NB4 (cell line): Measurements from ENCODE around the gene GNG7.

Source experiments
- MAX ChIP-seq: IDR thresholded peaks from 2 replicates; pipeline ENCODE4 v1.6.1; 2011; ENCODE audit warnings: low read depth, low read length
- POLR2A ChIP-seq: IDR thresholded peaks from 2 replicates; pipeline ENCODE4 v1.6.1; 2011; ENCODE audit warnings: mild to moderate bottlenecking; ENCODE audit not compliant: insufficient read length; ENCODE audit errors: extremely low read depth
- TF ChIP-seq, protein P1 (sequence below): IDR thresholded peaks from one replicate; pipeline ENCODE4 v1.5.1; 2012; ENCODE audit warnings: low read depth, low read length

DNA sequence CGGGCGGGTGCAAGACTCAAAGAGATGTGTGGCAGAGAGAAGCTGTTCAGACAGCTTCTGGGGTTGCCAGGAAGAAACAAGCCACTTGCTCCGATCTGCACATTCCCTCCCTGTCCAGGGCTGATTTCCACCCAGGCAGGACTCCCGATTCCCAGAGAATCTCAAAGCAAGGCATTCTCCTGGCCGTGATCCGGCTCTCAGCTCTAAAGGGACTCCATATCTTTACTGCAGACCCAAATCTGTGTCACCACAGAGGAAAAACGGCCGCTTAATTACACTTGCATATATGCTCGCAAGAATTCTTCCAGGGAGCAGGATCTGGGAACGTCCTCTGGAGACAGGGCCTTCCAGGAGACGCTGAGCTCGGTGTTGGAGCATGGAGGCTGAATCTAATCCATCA, 25.7 kb downstream of the GNG7 start:
- TF ChIP-seq, protein P1, sequence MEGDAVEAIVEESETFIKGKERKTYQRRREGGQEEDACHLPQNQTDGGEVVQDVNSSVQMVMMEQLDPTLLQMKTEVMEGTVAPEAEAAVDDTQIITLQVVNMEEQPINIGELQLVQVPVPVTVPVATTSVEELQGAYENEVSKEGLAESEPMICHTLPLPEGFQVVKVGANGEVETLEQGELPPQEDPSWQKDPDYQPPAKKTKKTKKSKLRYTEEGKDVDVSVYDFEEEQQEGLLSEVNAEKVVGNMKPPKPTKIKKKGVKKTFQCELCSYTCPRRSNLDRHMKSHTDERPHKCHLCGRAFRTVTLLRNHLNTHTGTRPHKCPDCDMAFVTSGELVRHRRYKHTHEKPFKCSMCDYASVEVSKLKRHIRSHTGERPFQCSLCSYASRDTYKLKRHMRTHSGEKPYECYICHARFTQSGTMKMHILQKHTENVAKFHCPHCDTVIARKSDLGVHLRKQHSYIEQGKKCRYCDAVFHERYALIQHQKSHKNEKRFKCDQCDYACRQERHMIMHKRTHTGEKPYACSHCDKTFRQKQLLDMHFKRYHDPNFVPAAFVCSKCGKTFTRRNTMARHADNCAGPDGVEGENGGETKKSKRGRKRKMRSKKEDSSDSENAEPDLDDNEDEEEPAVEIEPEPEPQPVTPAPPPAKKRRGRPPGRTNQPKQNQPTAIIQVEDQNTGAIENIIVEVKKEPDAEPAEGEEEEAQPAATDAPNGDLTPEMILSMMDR: no peak
- no peak for TF ChIP-seq POLR2A
- no peak for TF ChIP-seq MAX
